Testis (tissue), 3 donors: ENCODE data around the gene KDM1B. TPM values are rescaled to one million over a fixed set of nuclear protein-coding genes. Genes with fewer than 3 reads are reported as not detected.

Experiments used
- DNase-seq: peaks from one replicate; pipeline ENCODE4 v3.0.0-alpha.2; 2019
- H3K27ac ChIP-seq, 2 donors: fragments of 200-600 bp; sonication (generic); one replicate each; pipeline ENCODE4 v1.5.1; 2019
- H3K27me3 ChIP-seq: fragments of 200-600 bp; sonication (generic); one replicate; pipeline ENCODE4 v1.5.1; 2019
- H3K36me3 ChIP-seq: fragments of 200-600 bp; sonication (generic); one replicate; pipeline ENCODE4 v1.5.1; 2017; ENCODE audit warnings: low read depth; ENCODE audit errors: missing control alignments
- H3K4me1 ChIP-seq: fragments of 200-600 bp; sonication (generic); one replicate; pipeline ENCODE4 v1.5.1; 2019
- H3K4me3 ChIP-seq, 2 donors: fragments of 200-600 bp; sonication (generic); one replicate each; pipeline ENCODE4 v1.5.1; 2017 to 2019
- H3K9me3 ChIP-seq: fragments of 200-600 bp; sonication (generic); one replicate; pipeline ENCODE4 v1.5.1; 2017
- POLR2A ChIP-seq: fragments of 450-650 bp; IDR thresholded peaks from one replicate; pipeline ENCODE4 v1.6.1; 2017; ENCODE audit warnings: antibody characterized with exemption, mild to moderate bottlenecking, moderate library complexity
- WGBS, 2 donors: methylation state at CpG; one replicate each; pipeline ENCODE4 v1.1.5; 2018; 5-methylcytosine and 5-hydroxymethylcytosine counted together
- intact Hi-C: fragments of 100-400 bp; cut with DNase I; formaldehyde crosslinking; loops from one replicate; pipeline ENCODE4 v1.15.1; 2023; ENCODE audit warnings: low total_unique reads
- polyA plus RNA-seq: library from polyadenylated mRNA; stranded (reverse); fragments of 350-450 nt; fragmentation: Illumina TruSeq; extraction: RNeasy Lipid Tissue Mini Kit (QIAGEN cat#74804); gene quantifications from one replicate; pipeline ENCODE4 v1.2.3, GENCODE V29; 2014; ENCODE audit warnings: low read depth, low replicate concordance; ENCODE audit not compliant: insufficient read depth
- total RNA-seq, 2 donors: library from RNA; depleted of rRNA; stranded (reverse); fragments of >200 nt; gene quantifications; one replicate each; pipeline ENCODE4 v1.2.3, GENCODE V29; 2016
- TF ChIP-seq, protein P1 (sequence below), 3 experiments: fragments of 450-650 bp in 2 of 3; fragments of 200-600 bp in 1 of 3; sonication (generic) in 1 of 3; IDR thresholded peaks; one replicate each; pipeline ENCODE4 v1.5.1; 2016 to 2019; ENCODE audit warnings: antibody characterized with exemption in 3 of 3, mild to moderate bottlenecking in 2 of 3, moderate library complexity in 1 of 3

The KDM1B gene
- total and polyA plus RNA-seq, 3 donors from 2014 or later = 32.1 to 41.1 (median 38.1) TPM

DNA sequence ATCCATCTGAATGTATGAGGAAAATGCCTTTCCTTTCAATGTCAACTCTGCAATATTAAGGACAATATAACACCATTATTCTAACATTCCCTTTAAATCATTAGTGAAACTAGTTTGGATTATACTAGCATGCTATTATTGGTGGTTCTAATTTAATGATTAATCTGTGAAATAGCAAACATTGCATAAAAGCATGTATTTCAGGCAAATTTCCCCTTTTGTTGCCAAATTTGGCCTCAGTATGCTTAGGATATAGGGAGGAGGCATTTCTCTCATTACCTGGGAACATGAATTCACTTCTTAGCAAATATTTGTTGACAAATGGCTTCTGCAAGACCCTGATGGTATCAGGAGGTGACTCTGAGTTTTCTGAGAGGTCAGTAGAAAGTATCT is 1.9 kb upstream of the KDM1B start:
- no peak for DNase-seq
- no peaks in the 10 kb centered on the region for H3K27me3 ChIP-seq
- H3K4me1 ChIP-seq = peaks cover 16% of the 10 kb centered on the region
- no peak overlapping the region for H3K27ac ChIP-seq
- TF ChIP-seq, protein P1, sequence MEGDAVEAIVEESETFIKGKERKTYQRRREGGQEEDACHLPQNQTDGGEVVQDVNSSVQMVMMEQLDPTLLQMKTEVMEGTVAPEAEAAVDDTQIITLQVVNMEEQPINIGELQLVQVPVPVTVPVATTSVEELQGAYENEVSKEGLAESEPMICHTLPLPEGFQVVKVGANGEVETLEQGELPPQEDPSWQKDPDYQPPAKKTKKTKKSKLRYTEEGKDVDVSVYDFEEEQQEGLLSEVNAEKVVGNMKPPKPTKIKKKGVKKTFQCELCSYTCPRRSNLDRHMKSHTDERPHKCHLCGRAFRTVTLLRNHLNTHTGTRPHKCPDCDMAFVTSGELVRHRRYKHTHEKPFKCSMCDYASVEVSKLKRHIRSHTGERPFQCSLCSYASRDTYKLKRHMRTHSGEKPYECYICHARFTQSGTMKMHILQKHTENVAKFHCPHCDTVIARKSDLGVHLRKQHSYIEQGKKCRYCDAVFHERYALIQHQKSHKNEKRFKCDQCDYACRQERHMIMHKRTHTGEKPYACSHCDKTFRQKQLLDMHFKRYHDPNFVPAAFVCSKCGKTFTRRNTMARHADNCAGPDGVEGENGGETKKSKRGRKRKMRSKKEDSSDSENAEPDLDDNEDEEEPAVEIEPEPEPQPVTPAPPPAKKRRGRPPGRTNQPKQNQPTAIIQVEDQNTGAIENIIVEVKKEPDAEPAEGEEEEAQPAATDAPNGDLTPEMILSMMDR (IDR thresholded peaks at IDR 0.05) = no peak
- no peak for TF ChIP-seq POLR2A
- no peaks in the 10 kb centered on the region for H3K9me3 ChIP-seq
- intact Hi-C loops = no loop called here
- no peak overlapping the region for H3K4me3 ChIP-seq
- H3K36me3 ChIP-seq = no peaks in the 10 kb centered on the region

DNA sequence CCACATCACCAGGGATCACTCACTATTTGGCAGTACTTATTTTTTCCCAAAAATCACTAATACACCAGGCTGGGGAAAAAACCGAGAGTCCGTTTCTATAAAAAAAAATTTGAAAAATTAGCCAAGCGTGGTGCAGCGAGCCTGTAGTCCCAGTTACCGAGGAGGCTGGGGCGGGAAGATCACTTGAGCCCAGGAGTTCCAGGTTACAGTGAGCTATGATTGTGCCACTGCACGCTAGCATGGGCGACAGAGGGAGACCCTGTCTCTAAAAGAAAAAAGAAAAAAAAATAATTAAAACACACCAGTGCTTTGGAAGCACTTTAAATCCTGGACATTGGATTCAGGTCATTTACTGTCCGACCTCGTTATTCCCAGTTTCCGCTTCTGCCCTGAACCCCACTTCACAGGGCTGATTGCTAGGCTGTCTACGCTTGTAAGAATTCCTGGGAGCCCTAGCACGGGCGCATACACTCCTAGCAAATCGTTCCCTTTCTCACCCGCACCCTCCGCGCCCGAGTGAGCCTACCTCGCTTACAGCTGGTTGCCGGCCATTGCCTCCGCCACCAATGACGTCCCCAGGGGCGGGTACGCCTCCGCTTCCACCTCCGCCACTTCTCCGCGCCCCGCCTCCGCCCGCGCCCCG is 594 bp upstream of the KDM1B start, which contains the start of gene TPMT:
Gene TPMT, minus strand, starts transcription at position 571 of the 643 bp plus-strand sequence. CDS start 5,950 bp downstream, outside the sequence.
- H3K27me3 ChIP-seq = no peaks in the 10 kb centered on the region
- no peaks in the 10 kb centered on the region for H3K9me3 ChIP-seq
- WGBS, 2 donors = 0% methylated on average over 30 to 34 of the region's 34 CpGs
- TF ChIP-seq, protein P1 (IDR thresholded peaks at IDR 0.05) = no peak
- TF ChIP-seq POLR2A = peak; percentile 54
- no peaks in the 10 kb centered on the region for H3K36me3 ChIP-seq
- intact Hi-C loops = no loop called here
- peak within 1 kb of the TSS; percentile 80 to 85 for H3K4me3 ChIP-seq
- DNase-seq = no peak
- peaks cover 16% of the 10 kb centered on the region for H3K4me1 ChIP-seq
- peak within 1 kb of the TSS; percentile 69 to 85 for H3K27ac ChIP-seq

DNA sequence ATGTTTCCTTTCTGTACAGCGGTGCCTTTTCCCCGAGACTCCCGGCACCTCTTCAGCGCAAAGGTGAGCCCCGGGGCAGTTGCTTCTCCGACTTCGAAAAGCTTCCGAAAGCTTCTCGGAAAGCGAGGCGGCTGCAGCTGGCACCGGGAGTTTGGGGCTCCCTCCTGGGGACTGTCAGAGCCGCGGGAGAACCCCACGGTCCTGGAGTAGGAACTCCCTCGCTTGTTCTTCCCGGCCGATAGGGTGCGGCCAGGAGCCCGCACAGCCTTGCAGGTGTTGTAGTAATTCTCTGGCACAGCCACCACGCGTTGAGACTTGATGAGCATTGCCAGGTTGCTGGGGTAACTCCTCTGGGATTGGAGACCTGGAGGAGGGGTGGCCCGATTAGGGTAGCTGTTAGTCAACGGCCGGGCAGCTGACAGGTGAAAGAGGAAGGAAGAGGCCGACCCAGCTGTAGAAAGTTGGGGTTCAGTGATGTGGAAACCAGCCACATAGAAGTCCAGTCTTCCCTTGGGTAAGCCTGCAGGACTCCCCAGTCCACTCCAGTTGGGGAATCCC is 721 bp downstream of the KDM1B start:
- TF ChIP-seq, protein P1 (IDR thresholded peaks at IDR 0.05) = no peak
- TF ChIP-seq POLR2A = no peak
- peak; percentile 52 for DNase-seq
- H3K27ac ChIP-seq = peak overlapping the region in 1 of 2 donors; percentile 85
- H3K27me3 ChIP-seq = no peaks in the 10 kb centered on the region
- H3K4me1 ChIP-seq = peaks cover 16% of the 10 kb centered on the region
- WGBS, 2 donors = 4 to 7% methylated on average over 8 to 26 of the region's 26 CpGs
- H3K4me3 ChIP-seq = peak overlapping the region; percentile 80 to 85
- H3K36me3 ChIP-seq = no peaks in the 10 kb centered on the region
- intact Hi-C loops = no loop called here
- no peaks in the 10 kb centered on the region for H3K9me3 ChIP-seq

DNA sequence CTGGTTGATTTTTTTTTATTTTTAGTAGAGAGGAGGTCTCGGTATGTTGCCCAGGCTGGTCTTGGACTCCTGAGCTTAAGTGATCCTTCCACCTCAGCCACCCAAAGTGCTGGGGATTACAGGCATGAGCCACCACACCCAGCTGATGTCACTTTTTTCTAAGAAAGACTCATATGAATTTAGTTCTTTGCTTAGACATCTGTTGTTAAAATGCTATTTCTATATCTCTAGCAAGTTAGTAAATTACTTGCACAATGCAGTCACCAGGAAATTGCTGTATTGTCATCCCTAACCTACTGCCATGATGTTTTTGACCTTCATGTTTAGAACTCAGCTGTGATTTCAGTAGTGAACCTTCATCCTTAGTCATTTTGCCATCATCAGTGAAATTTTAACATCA is 5.7 kb downstream of the KDM1B start:
- WGBS, 2 donors = 100% methylated on average over 1 of the region's 1 CpG
- H3K36me3 ChIP-seq = no peaks in the 10 kb centered on the region

More for the DNA sequence above, 5.7 kb downstream of the KDM1B start:
- intact Hi-C loops = no loop called here
- Histone ChIP-seq H3K27me3 (no peaks in the 10 kb centered on the region), H3K4me3 (no peak overlapping the region), H3K9me3 (no peaks in the 10 kb centered on the region), H3K27ac (no peak overlapping the region), H3K4me1 (no peaks in the 10 kb centered on the region)
- no peak for TF ChIP-seq POLR2A
- TF ChIP-seq, protein P1 (IDR thresholded peaks at IDR 0.05) = no peak
- no peak for DNase-seq
